Astrocyte (in vitro differentiated cells and primary cell): ENCODE data around the gene TMEM108. TPM values are rescaled to one million over a fixed set of nuclear protein-coding genes. Genes with fewer than 3 reads are reported as not detected.

Experiments used
- DNase-seq: peaks from one replicate; pipeline ENCODE4 v3.0.0-alpha.2; 2010; ENCODE audit warnings: low read depth
- FAIRE-seq: peaks from 2 replicates; lab custom pipeline; 2011; peaks lifted over from hg19 to GRCh38; lab: Jason Lieb, UNC
- H2AFZ ChIP-seq: 2 replicates; pipeline ENCODE4 v1.6.0; 2012; ENCODE audit warnings: low read depth, low read length, inconsistent platforms
- H3K27ac ChIP-seq: 2 replicates; pipeline ENCODE4 v1.5.1; 2011; ENCODE audit warnings: low read depth, low read length, inconsistent platforms
- H3K27me3 ChIP-seq: 2 replicates; pipeline ENCODE4 v1.6.0; 2011; ENCODE audit warnings: low read length, inconsistent platforms; ENCODE audit not compliant: insufficient read depth
- H3K36me3 ChIP-seq: 2 replicates; pipeline ENCODE4 v1.5.1; 2011; ENCODE audit warnings: low read length, inconsistent platforms; ENCODE audit not compliant: insufficient read depth
- H3K4me1 ChIP-seq: 2 replicates; pipeline ENCODE4 v1.5.1; 2011; ENCODE audit warnings: low read length, inconsistent platforms; ENCODE audit not compliant: insufficient read depth
- H3K4me2 ChIP-seq: 2 replicates; pipeline ENCODE4 v1.6.0; 2012; ENCODE audit warnings: low read length, inconsistent platforms
- H3K4me3 ChIP-seq: 2 replicates; pipeline ENCODE4 v1.5.1; 2011; ENCODE audit warnings: low read depth, mild to moderate bottlenecking, low read length, inconsistent platforms; ENCODE audit not compliant: insufficient read depth
- H3K79me2 ChIP-seq: 2 replicates; pipeline ENCODE4 v1.6.0; 2012; ENCODE audit warnings: mild to moderate bottlenecking, low read length, inconsistent platforms; ENCODE audit not compliant: insufficient read depth
- H3K9ac ChIP-seq: 2 replicates; pipeline ENCODE4 v1.6.0; 2012; ENCODE audit warnings: mild to moderate bottlenecking, low read length, inconsistent platforms
- H3K9me3 ChIP-seq: 2 replicates; pipeline ENCODE4 v1.5.1; 2012; ENCODE audit warnings: low read depth, mild to moderate bottlenecking, low read length, inconsistent platforms; ENCODE audit not compliant: insufficient read depth
- H4K20me1 ChIP-seq: 2 replicates; pipeline ENCODE4 v1.6.0; 2012; ENCODE audit warnings: low read length, inconsistent platforms; ENCODE audit not compliant: insufficient read depth
- H3K27ac Mint-ChIP-seq: one replicate; pipeline ENCODE4 v1.8.0; 2021; ENCODE audit warnings: mild to moderate bottlenecking, mixed read lengths; ENCODE audit not compliant: unreplicated experiment
- H3K27me3 Mint-ChIP-seq: one replicate; pipeline ENCODE4 v1.8.0; 2021; ENCODE audit warnings: low read depth, mixed read lengths; ENCODE audit not compliant: unreplicated experiment
- H3K36me3 Mint-ChIP-seq: one replicate; pipeline ENCODE4 v1.8.0; 2021; ENCODE audit warnings: low read depth, mixed read lengths; ENCODE audit not compliant: unreplicated experiment
- H3K4me1 Mint-ChIP-seq: one replicate; pipeline ENCODE4 v1.8.0; 2021; ENCODE audit warnings: low read depth, mixed read lengths; ENCODE audit not compliant: unreplicated experiment
- H3K4me3 Mint-ChIP-seq: one replicate; pipeline ENCODE4 v1.8.0; 2021; ENCODE audit warnings: mild to moderate bottlenecking, moderate library complexity, mixed read lengths; ENCODE audit not compliant: unreplicated experiment
- H3K9me3 Mint-ChIP-seq: one replicate; pipeline ENCODE4 v1.8.0; 2021; ENCODE audit warnings: mild to moderate bottlenecking, mixed read lengths; ENCODE audit not compliant: unreplicated experiment
- EZH2 ChIP-seq: IDR thresholded peaks from 2 replicates; pipeline ENCODE4 v1.6.1; 2012; ENCODE audit warnings: mild to moderate bottlenecking, low read length, inconsistent platforms; ENCODE audit not compliant: insufficient read depth
- total RNA-seq: library from RNA; stranded (reverse); gene quantifications from 2 replicates; pipeline ENCODE4 v1.2.1, GENCODE V29; 2021
- TF ChIP-seq, protein P1 (sequence below): IDR thresholded peaks from 2 replicates; pipeline ENCODE4 v1.5.1; 2011; ENCODE audit warnings: low read depth, mild to moderate bottlenecking, inconsistent platforms, low read length, moderate library complexity; ENCODE audit not compliant: insufficient read depth

Gene TMEM108
- total RNA-seq, 1 donor from 2014 or later, result 5.6 TPM

DNA sequence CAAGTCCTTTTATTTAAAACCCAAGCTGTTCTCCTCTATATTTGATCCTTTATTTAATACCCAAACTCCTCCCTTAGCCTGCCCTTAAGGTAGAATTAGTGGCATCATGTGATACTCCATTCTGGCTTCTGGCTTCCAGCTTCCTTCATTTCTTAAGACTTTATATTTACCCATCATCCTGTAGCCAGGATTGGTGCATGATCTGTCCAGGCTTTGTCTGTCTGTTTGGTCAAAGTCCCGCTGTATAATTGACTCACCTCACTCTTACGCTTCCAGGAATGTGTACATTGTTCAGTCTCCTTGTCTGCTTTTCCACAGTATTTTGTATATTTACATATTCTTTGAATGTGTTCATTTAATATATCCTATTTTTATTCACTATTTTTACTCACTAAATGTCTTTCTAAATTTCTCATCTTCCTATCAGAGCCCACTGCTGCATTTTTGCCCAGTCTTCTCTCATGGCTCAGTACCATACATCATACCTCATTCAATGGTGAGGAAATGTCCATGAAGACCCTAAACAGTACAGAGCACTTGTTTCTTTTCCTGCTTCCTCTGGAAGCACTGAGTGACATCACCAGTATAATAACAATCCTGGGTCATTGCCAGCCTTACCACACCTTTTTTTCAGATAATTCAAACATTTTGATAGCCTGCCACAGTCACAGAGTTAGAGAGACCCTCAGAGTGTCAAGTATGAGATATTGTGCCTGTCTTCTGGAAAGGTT lies 31.5 kb downstream of the TMEM108 start:
- H3K9ac ChIP-seq, result no peak overlapping the region
- no peaks in the 10 kb centered on the region for H3K4me1 Mint-ChIP-seq
- no peak overlapping the region for H3K27ac Mint-ChIP-seq
- H3K36me3 Mint-ChIP-seq, result no peaks in the 10 kb centered on the region
- no peak overlapping the region for H3K4me2 ChIP-seq
- TF ChIP-seq EZH2, result no peak
- TF ChIP-seq, protein P1, sequence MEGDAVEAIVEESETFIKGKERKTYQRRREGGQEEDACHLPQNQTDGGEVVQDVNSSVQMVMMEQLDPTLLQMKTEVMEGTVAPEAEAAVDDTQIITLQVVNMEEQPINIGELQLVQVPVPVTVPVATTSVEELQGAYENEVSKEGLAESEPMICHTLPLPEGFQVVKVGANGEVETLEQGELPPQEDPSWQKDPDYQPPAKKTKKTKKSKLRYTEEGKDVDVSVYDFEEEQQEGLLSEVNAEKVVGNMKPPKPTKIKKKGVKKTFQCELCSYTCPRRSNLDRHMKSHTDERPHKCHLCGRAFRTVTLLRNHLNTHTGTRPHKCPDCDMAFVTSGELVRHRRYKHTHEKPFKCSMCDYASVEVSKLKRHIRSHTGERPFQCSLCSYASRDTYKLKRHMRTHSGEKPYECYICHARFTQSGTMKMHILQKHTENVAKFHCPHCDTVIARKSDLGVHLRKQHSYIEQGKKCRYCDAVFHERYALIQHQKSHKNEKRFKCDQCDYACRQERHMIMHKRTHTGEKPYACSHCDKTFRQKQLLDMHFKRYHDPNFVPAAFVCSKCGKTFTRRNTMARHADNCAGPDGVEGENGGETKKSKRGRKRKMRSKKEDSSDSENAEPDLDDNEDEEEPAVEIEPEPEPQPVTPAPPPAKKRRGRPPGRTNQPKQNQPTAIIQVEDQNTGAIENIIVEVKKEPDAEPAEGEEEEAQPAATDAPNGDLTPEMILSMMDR, result no peak
- H3K27ac ChIP-seq, result no peak overlapping the region
- no peak overlapping the region for H3K4me3 ChIP-seq
- no peak for DNase-seq
- no peaks in the 10 kb centered on the region for H3K9me3 ChIP-seq
- H4K20me1 ChIP-seq, result no peaks in the 10 kb centered on the region
- H3K27me3 Mint-ChIP-seq, result no peaks in the 10 kb centered on the region
- H3K79me2 ChIP-seq, result no peaks in the 10 kb centered on the region
- H3K4me1 ChIP-seq, result no peaks in the 10 kb centered on the region
- H2AFZ ChIP-seq, result no peak overlapping the region
- H3K36me3 ChIP-seq, result no peaks in the 10 kb centered on the region
- no peaks in the 10 kb centered on the region for H3K9me3 Mint-ChIP-seq
- no peak for FAIRE-seq
- H3K27me3 ChIP-seq, result no peaks in the 10 kb centered on the region
- no peak overlapping the region for H3K4me3 Mint-ChIP-seq

DNA sequence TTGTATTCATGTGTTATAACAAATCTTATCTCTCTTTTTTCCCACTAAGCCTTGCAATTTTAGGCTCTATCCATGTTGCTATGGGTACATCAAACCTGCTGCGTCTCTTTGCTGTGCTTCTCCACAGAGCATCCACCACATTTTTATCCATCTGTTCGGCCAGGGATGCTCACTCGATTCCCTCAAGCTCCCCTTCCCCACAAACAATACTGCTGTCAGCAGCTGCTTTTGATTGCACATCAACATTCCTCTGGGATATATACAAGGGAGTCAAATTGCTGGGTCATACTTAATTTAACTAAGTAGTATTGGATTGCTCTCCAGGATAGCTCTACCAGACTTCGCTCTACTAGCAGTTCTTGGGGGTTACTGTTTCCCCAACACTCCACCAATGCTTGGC lies 36.8 kb downstream of the TMEM108 start:
- Mint-ChIP-seq H3K4me3 (no peak overlapping the region), H3K36me3 (no peaks in the 10 kb centered on the region), H3K27ac (no peak overlapping the region), H3K9me3 (no peaks in the 10 kb centered on the region), H3K27me3 (no peaks in the 10 kb centered on the region), H3K4me1 (no peaks in the 10 kb centered on the region)
- Histone ChIP-seq H2AFZ (no peak overlapping the region), H3K79me2 (no peaks in the 10 kb centered on the region), H3K4me2 (no peak overlapping the region), H3K4me1 (no peaks in the 10 kb centered on the region), H3K27me3 (no peaks in the 10 kb centered on the region), H3K36me3 (no peaks in the 10 kb centered on the region), H3K4me3 (no peak overlapping the region), H3K27ac (no peak overlapping the region), H3K9me3 (no peaks in the 10 kb centered on the region), H4K20me1 (no peaks in the 10 kb centered on the region), H3K9ac (no peak overlapping the region)
- no peak for FAIRE-seq
- no peak for DNase-seq
- no peak for TF ChIP-seq EZH2
- TF ChIP-seq, protein P1, result no peak

DNA sequence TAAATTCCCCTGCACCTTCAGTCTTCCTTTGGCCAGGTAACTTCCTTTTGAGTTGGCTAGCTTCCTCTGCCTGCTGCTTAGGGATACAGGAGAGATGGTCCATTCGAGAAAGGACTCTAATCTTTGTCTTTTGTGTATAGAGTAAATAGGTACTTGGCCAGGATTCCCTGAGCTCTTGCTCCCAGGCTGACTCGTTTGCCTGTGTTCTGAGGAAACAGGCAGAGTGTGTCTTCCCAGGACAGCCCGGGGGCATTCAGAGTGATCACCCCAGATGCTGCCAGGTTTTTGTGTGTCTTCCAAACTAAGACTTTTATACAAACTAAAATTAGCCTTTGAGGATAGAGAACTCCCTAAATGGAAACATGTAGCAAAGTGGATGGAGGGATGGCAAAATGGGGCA lies 39.5 kb downstream of the TMEM108 start:
- Histone ChIP-seq H3K4me3 (no peak overlapping the region), H3K27me3 (no peaks in the 10 kb centered on the region), H2AFZ (no peak overlapping the region), H4K20me1 (no peaks in the 10 kb centered on the region), H3K36me3 (no peaks in the 10 kb centered on the region), H3K27ac (no peak overlapping the region), H3K79me2 (no peaks in the 10 kb centered on the region), H3K4me2 (no peak overlapping the region), H3K4me1 (no peaks in the 10 kb centered on the region), H3K9me3 (no peaks in the 10 kb centered on the region), H3K9ac (no peak overlapping the region)
- FAIRE-seq, result no peak
- no peaks in the 10 kb centered on the region for H3K36me3 Mint-ChIP-seq
- no peak for TF ChIP-seq EZH2
- TF ChIP-seq, protein P1, result no peak
- H3K9me3 Mint-ChIP-seq, result no peaks in the 10 kb centered on the region
- H3K27me3 Mint-ChIP-seq, result no peaks in the 10 kb centered on the region
- no peak for DNase-seq
- H3K4me1 Mint-ChIP-seq, result no peaks in the 10 kb centered on the region
- H3K27ac Mint-ChIP-seq, result no peak overlapping the region
- H3K4me3 Mint-ChIP-seq, result no peak overlapping the region
